Caco-2 (cell line): ENCODE data around the gene AP4M1. TPM values are rescaled to one million over a fixed set of nuclear protein-coding genes. Genes with fewer than 3 reads are reported as not detected.

Source experiments
- BruUV-seq: library from RNA; stranded (reverse); fragments of 400-500 nt; replicated peaks from 2 replicates; lab custom pipeline; 2021; lab: Mats Ljungman, UMichigan
- CTCF ChIA-PET: fragments of 300-600 bp; sonication (Branson Sonifier 250); formaldehyde crosslinking; loops from one replicate; lab custom pipeline; 2022; ENCODE audit warnings: antibody characterized with exemption; lab: Charles Lee
- POLR2A ChIA-PET: fragments of 300-600 bp; sonication (Branson Sonifier 250); formaldehyde crosslinking; loops from one replicate; lab custom pipeline; 2022; ENCODE audit warnings: antibody characterized with exemption; lab: Charles Lee
- DNase-seq, 2 experiments: peaks; one replicate each; pipeline versions ENCODE4 v3.0.0 to v3.0.0-alpha.2; 2020 to 2022
- H3K27me3 ChIP-seq: replicated peaks from 2 replicates; pipeline ENCODE4 v1.6.0; 2011; ENCODE audit warnings: low read length; ENCODE audit not compliant: control insufficient read depth, insufficient read depth
- H3K36me3 ChIP-seq: 2 replicates; pipeline ENCODE4 v1.5.1; 2011; ENCODE audit warnings: low read length; ENCODE audit not compliant: control insufficient read depth, insufficient read depth
- H3K4me1 ChIP-seq: fragments of 250-450 bp; sonication (Bioruptor Pico); 2 replicates; pipeline ENCODE4 v1.5.1; 2020; ENCODE audit warnings: mild to moderate bottlenecking
- H3K4me3 ChIP-seq: 2 replicates; pipeline ENCODE4 v1.5.1; 2011; ENCODE audit warnings: low read depth, mild to moderate bottlenecking, control low read depth, low read length
- H3K9me3 ChIP-seq: fragments of 250-450 bp; sonication (Bioruptor Pico); 2 replicates; pipeline ENCODE4 v1.5.1; 2020; ENCODE audit warnings: mild to moderate bottlenecking, moderate library complexity
- H3K27ac Mint-ChIP-seq: one replicate; pipeline ENCODE4 v1.8.0; 2022; ENCODE audit warnings: mixed read lengths; ENCODE audit not compliant: unreplicated experiment
- H3K27me3 Mint-ChIP-seq: one replicate; pipeline ENCODE4 v1.8.0; 2022; ENCODE audit warnings: mixed read lengths; ENCODE audit not compliant: insufficient read depth, unreplicated experiment
- H3K36me3 Mint-ChIP-seq: one replicate; pipeline ENCODE4 v1.8.0; 2022; ENCODE audit warnings: mild to moderate bottlenecking, mixed read lengths; ENCODE audit not compliant: insufficient read depth, unreplicated experiment
- H3K4me1 Mint-ChIP-seq: one replicate; pipeline ENCODE4 v1.8.0; 2022; ENCODE audit warnings: low read depth, mixed read lengths; ENCODE audit not compliant: unreplicated experiment
- H3K4me3 Mint-ChIP-seq: one replicate; pipeline ENCODE4 v1.8.0; 2022; ENCODE audit warnings: mild to moderate bottlenecking, moderate library complexity, mixed read lengths; ENCODE audit not compliant: unreplicated experiment
- H3K9me3 Mint-ChIP-seq: one replicate; pipeline ENCODE4 v1.8.0; 2022; ENCODE audit warnings: mixed read lengths; ENCODE audit not compliant: unreplicated experiment
- CTCF ChIP-seq, 2 experiments: fragments of 200-600 bp in 1 of 2; IDR thresholded peaks; 1 replicate in 1 of 2; 2 replicates in 1 of 2; pipeline versions ENCODE4 v1.5.1 to v1.8.0; 2011 to 2022; ENCODE audit warnings: antibody characterized with exemption in 1 of 2, control low read depth in 1 of 2, inconsistent platforms in 1 of 2, low read depth in 1 of 2, low read length in 1 of 2, mild to moderate bottlenecking in 1 of 2, moderate library complexity in 1 of 2; ENCODE audit not compliant: insufficient read depth in 1 of 2, severe bottlenecking in 1 of 2, unreplicated experiment in 1 of 2
- intact Hi-C: fragments of 100-400 bp; cut with micrococcal nuclease; formaldehyde crosslinking; loops from one replicate; pipeline ENCODE4 v1.10.0; 2022; ENCODE audit not compliant: unreplicated experiment
- total RNA-seq: library from RNA; stranded (reverse); gene quantifications from 2 replicates; pipeline ENCODE4 v1.2.3, GENCODE V29; 2022

Gene AP4M1
- total RNA-seq, 1 experiment from 2014 or later: 16.2 TPM

DNA sequence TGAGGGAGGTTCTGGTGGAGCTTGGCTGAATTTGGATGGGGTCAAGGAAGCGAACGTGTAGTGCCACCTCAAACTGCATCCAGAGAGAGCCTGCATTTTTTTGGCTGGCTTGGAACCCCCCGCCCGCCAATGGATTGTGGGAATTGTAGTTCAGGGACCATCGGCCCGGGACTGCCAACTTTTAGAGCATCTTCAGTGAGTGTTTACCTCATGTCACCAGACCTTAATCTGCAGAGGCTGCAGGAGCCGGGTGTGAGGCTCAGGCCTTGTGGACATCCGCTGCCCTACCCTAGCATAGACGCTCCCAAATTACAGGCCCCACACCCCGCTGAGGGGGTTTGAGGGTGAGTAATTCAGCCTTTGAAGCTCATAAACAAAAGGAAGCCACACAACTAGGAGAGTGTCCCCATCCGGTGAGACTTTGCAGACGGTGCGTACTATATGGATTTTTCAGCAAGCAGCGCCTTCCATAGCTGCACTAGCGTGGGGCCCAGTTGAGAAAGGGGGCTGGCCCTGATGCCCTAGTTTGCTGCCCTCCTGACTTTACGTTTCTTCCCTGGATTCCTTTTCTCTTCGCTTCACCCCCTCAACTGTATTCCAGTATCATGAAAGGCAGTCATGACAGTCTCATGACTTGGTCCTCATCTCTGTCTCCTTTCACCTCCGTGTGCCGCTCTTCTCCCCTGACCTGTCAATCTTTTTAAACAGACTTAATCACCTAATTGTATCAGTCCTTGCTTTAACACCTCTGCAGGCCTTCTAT is 18.7 kb downstream of the AP4M1 start:
- H3K9me3 Mint-ChIP-seq: peaks cover 9% of the 10 kb centered on the region
- POLR2A ChIA-PET: no interaction called here
- H3K4me3 Mint-ChIP-seq: peak overlapping the region; percentile 100
- peaks cover 27% of the 10 kb centered on the region for H3K4me1 Mint-ChIP-seq
- peak; percentile 65 to 74 for DNase-seq
- H3K36me3 Mint-ChIP-seq: peaks cover 26% of the 10 kb centered on the region
- no peak for TF ChIP-seq CTCF (IDR thresholded peaks at IDR 0.05; ENCODE audit: insufficient read depth in 1 of 2, low read depth in 1 of 2, low read length in 1 of 2, severe bottlenecking in 1 of 2, unreplicated experiment in 1 of 2)
- Histone ChIP-seq H3K9me3 (no peaks in the 10 kb centered on the region), H3K27me3 (no peaks in the 10 kb centered on the region), H3K36me3 (no peaks in the 10 kb centered on the region), H3K4me3 (peak overlapping the region; percentile 65), H3K4me1 (peaks cover 15% of the 10 kb centered on the region)
- CTCF ChIA-PET: no interaction called here
- H3K27ac Mint-ChIP-seq: peak overlapping the region; percentile 100
- intact Hi-C loops: loop anchor here (1.0 kb wide), 1 partner anchor 7 kb away; no protein-coding TSS in a partner anchor
- no peaks in the 10 kb centered on the region for H3K27me3 Mint-ChIP-seq
- TSS peak; percentile 83 for BruUV-seq

GRCh38 chr7:100120733-100121036 is 19.2 kb downstream of the AP4M1 start:
- Mint-ChIP-seq H3K36me3 (peaks cover 25% of the 10 kb centered on the region), H3K27me3 (no peaks in the 10 kb centered on the region), H3K27ac (no peak overlapping the region), H3K4me3 (peak overlapping the region; percentile 100), H3K4me1 (peaks cover 32% of the 10 kb centered on the region), H3K9me3 (peaks cover 9% of the 10 kb centered on the region)
- H3K9me3 ChIP-seq: no peaks in the 10 kb centered on the region
- POLR2A ChIA-PET: no interaction called here
- no peaks in the 10 kb centered on the region for H3K36me3 ChIP-seq
- TF ChIP-seq CTCF (IDR thresholded peaks at IDR 0.05; ENCODE audit: insufficient read depth in 1 of 2, low read depth in 1 of 2, low read length in 1 of 2, severe bottlenecking in 1 of 2, unreplicated experiment in 1 of 2): no peak
- no peak overlapping the region for H3K4me3 ChIP-seq
- CTCF ChIA-PET: no interaction called here
- BruUV-seq: no TSS peak
- H3K27me3 ChIP-seq: no peaks in the 10 kb centered on the region
- H3K4me1 ChIP-seq: peaks cover 20% of the 10 kb centered on the region
- intact Hi-C loops: no loop called here
- DNase-seq: no peak

DNA sequence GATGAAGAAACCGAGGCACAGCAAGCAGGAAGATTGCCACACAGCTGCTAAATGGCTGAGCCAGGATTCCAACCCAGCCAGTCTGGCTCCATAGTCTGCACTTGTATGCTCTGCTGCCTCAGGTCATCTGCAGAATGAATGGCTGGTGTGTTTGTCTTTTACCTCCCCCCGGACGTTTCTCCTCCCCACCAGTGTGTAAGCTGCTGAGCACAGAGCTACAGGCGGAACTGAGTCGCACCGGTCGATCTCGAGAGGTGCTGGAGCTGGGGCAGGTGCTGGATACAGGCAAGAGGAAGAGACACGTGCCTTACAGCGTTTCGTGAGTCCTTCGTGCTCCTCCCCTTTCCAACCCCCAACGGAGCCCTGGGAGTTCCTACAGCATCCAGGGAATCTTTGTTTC is 20.6 kb downstream of the AP4M1 start:
- no peak overlapping the region for H3K27ac Mint-ChIP-seq
- CTCF ChIA-PET: no interaction called here
- POLR2A ChIA-PET: no interaction called here

More for the DNA sequence above, 20.6 kb downstream of the AP4M1 start:
- DNase-seq: no peak
- no peaks in the 10 kb centered on the region for H3K9me3 Mint-ChIP-seq
- Histone ChIP-seq H3K4me1 (peaks cover 19% of the 10 kb centered on the region), H3K9me3 (no peaks in the 10 kb centered on the region), H3K36me3 (no peaks in the 10 kb centered on the region), H3K4me3 (no peak overlapping the region), H3K27me3 (no peaks in the 10 kb centered on the region)
- peaks cover 33% of the 10 kb centered on the region for H3K36me3 Mint-ChIP-seq
- no peak for TF ChIP-seq CTCF (IDR thresholded peaks at IDR 0.05; ENCODE audit: insufficient read depth in 1 of 2, low read depth in 1 of 2, low read length in 1 of 2, severe bottlenecking in 1 of 2, unreplicated experiment in 1 of 2)
- intact Hi-C loops: no loop called here
- H3K27me3 Mint-ChIP-seq: no peaks in the 10 kb centered on the region
- H3K4me3 Mint-ChIP-seq: no peak overlapping the region
- no TSS peak for BruUV-seq
- peaks cover 22% of the 10 kb centered on the region for H3K4me1 Mint-ChIP-seq
